Measurements from ENCODE around the gene KIF16B.

DNA sequence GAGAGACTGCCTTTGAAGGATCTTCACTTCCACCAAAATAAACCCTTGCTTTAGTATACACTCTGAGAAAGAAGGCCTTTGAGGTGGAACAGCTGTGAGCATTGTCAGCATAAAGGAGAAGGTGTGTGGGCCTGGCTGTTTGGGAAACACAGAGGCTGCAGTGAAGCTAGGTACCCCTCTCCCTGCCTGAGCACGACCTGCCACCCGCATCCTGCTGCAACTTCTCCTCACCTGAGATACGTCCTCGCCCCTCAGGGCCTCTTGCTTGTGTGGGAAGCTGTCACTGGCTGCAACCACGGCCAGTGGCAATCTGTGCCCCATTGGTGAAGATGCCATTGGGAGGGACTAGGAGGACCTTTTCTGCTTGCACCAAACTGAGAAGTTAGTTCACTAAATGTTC lies 307.9 kb downstream of the KIF16B start:
- TF ChIP-seq EZH2phosphoT487 (IDR thresholded peaks at IDR 0.05; ENCODE audit: low read depth) = no peak
- TF ChIP-seq, protein P1, sequence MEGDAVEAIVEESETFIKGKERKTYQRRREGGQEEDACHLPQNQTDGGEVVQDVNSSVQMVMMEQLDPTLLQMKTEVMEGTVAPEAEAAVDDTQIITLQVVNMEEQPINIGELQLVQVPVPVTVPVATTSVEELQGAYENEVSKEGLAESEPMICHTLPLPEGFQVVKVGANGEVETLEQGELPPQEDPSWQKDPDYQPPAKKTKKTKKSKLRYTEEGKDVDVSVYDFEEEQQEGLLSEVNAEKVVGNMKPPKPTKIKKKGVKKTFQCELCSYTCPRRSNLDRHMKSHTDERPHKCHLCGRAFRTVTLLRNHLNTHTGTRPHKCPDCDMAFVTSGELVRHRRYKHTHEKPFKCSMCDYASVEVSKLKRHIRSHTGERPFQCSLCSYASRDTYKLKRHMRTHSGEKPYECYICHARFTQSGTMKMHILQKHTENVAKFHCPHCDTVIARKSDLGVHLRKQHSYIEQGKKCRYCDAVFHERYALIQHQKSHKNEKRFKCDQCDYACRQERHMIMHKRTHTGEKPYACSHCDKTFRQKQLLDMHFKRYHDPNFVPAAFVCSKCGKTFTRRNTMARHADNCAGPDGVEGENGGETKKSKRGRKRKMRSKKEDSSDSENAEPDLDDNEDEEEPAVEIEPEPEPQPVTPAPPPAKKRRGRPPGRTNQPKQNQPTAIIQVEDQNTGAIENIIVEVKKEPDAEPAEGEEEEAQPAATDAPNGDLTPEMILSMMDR (IDR thresholded peaks at IDR 0.05; ENCODE audit: low read depth, low read length) = no peak
